GM18526 (cell line): Measurements from ENCODE around the gene SYTL3.

Experiments used
- POLR2A ChIP-seq: IDR thresholded peaks from 3 replicates; pipeline ENCODE4 v1.6.1; 2011; ENCODE audit not compliant: insufficient read length; ENCODE audit errors: extremely low read depth

Gene SYTL3

DNA sequence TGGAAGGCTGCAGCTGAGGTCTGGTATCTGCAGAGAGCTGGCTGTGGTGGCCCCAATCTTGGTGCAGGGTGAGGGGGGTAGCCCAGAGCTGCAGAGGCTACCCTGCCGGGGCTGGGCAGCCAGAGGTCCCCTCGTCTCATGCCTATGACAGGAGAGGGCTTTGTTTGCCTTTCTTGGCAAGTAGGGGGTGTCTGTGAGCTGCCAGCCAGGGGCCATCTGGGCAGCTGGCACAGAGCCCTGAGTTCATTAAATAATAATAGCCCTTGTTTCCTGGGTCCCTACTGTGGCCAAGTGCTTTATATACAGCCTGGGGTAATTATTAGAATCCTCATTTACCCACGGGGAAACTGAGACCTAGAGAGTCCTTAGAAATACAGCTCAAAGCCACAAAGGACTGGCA, 102.8 kb downstream of the SYTL3 start:
- TF ChIP-seq POLR2A = no peak

DNA sequence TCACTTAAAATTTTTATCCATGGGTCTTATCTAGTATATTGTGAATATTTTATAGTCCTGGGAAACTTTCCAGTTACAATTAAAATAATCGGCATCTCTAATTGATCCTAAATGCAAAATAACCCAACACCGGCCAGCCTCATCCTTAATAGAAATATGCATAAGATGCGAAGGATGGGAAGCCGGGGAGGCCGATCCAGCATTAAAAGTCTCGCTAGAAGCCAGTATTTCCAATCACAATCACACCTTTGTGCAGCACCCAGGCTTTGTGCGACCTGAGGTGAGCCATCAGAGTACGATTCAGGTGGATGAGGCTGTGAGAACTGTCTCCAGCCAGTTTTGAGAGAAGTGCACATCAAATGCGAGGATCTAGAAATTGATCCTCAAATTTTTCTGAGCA, 104.0 kb downstream of the SYTL3 start:
- no peak for TF ChIP-seq POLR2A

DNA sequence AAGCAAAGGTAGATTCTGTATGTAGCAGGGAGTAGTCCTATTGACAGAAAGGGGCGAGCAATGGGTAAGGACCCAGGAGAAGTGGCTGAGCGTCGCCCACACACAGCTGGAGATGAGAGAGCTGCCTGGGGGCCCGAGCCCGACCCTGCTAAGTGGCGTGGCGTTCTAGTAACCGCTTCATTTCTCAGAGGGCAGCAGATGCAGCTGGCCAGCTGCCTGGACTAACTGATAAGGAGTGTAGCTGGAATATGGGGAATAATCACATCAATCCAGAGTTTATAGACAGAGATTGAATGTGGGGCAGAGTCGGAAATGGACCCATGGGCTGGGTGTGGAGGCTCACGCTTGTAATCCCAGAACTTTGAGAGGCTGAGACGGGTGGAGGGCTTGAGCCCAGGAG, 104.9 kb downstream of the SYTL3 start:
- no peak for TF ChIP-seq POLR2A

DNA sequence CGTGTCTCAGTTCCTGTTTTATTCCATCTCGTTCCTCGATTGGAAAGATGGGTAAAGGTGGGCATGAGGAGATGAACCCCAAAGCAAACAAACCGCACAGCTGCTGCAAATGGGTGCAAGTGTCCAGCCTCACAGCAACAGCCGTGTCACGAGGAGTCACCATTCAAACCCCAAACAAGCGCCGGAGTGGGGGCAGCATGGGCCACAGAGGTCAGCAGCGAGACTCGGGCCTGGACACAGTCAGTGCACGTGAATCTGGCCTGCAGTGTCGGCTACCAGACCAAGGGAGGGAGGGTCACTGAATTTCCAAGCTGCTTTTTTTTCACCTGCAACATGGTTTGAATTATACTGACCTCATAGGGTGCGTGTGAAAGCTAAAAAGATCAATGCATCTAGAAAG, 105.8 kb downstream of the SYTL3 start:
- no peak for TF ChIP-seq POLR2A

- no peak for TF ChIP-seq POLR2A
Measured at GRCh38 chr6:158756126-158756525, 106.3 kb downstream of the SYTL3 start.

DNA sequence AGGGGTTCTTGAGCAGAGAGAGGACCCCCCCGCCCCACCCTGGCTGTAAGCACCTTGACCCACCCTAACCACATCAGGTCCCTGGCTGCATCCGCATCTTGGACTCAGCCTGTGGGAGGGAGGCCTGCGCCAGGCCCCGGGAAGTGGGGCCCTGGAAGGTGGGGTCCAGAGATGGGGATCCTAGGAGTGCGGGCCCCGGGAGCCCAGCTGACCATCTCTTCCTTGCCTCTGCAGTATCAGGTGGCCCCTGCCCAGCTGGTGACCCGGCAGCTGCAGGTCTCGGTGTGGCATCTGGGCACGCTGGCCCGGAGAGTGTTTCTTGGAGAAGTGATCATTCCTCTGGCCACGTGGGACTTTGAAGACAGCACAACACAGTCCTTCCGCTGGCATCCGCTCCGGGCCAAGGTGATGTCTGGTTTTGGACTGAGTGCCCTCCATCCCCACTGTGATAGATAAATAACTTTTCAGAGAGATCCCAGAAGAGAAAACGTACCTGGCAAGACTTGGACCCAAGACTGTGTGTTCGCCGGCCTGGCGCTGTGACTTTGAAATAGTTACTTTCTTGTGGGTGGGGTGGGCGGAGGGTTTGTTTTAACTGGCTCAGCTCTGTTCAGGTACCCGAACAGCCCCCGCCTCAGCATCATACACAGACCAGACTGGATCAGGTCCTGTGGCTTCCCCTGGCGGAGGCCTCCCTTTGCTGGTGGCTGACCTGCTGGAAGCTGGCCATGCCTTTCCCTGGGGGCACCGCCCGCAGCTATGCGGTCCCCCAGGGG, 107.3 kb downstream of the SYTL3 start:
- no peak for TF ChIP-seq POLR2A

GRCh38 chr6:158757753-158758090, 107.9 kb downstream of the SYTL3 start:
- TF ChIP-seq POLR2A = no peak

DNA sequence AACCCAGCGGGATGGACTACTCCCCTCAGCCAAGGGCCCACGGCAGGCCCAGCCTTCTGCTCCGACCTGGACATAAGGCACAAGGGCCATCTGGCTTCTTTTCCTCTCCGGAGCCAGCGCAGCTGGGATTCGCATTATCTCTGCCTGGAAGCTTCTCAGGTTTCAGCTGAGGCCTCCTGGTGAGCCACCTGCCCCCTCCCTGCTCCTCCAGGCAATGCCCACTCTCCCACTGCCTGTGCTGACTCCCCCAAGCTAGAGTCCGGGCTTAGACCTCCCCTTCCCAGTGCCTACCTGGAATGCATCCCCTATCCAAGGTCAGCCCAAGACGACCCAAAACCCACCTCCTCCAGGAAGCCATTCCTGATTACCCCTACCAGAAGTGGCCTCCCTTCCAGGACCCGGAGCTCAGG, 108.6 kb downstream of the SYTL3 start:
- TF ChIP-seq POLR2A = no peak

- TF ChIP-seq POLR2A = no peak
Measured at GRCh38 chr6:158758941-158759479, 109.2 kb downstream of the SYTL3 start.

- TF ChIP-seq POLR2A = no peak
Measured at GRCh38 chr6:158759966-158760617, 110.2 kb downstream of the SYTL3 start.

DNA sequence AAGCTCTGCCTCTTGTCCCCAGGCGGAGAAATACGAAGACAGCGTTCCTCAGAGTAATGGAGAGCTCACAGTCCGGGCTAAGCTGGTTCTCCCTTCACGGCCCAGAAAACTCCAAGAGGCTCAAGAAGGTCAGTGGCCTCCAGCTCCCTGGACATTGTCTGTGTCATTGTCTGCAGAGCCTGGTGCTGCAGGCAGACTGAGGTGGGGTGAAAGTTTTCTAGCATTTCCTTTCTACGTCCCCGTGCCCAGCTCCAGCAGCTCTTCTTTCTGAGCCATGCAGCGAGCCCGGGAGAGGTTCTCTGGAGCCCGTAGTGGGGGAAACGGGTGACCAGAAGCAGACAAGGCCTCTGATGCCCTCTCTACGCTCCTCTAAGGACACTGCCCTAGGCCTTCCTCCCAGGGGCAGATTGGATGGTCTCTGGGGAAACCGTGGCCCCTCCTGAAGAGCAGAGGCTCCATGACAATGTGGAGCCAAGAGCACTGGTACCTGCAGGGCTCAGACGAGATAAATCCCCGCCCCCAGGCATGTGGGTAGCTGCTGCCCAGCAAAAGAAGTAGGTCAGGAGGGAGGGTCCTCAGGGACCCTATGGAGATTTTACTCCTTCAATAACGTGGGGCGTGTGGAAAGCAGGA, 110.9 kb downstream of the SYTL3 start:
- no peak for TF ChIP-seq POLR2A

DNA sequence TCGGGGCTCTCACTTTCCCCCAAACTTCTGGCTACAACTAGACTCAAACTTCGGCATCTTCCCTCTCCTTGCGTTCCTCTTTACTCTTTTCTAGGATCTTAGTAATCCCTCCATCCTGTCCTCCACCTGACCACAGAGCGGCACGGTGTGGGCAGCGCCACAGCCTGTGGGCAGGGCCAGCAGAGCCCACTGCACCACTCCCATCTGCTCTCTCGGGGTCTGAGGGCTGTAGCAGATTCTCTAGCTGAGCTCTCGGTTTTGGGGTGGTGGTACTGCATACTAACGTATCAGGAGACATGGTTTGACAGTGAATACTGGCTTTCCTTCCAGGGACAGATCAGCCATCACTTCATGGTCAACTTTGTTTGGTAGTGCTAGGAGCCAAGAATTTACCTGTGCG, 111.9 kb downstream of the SYTL3 start:
- no peak for TF ChIP-seq POLR2A

- no peak for TF ChIP-seq POLR2A
Measured at GRCh38 chr6:158762787-158763433, 113.1 kb downstream of the SYTL3 start.

DNA sequence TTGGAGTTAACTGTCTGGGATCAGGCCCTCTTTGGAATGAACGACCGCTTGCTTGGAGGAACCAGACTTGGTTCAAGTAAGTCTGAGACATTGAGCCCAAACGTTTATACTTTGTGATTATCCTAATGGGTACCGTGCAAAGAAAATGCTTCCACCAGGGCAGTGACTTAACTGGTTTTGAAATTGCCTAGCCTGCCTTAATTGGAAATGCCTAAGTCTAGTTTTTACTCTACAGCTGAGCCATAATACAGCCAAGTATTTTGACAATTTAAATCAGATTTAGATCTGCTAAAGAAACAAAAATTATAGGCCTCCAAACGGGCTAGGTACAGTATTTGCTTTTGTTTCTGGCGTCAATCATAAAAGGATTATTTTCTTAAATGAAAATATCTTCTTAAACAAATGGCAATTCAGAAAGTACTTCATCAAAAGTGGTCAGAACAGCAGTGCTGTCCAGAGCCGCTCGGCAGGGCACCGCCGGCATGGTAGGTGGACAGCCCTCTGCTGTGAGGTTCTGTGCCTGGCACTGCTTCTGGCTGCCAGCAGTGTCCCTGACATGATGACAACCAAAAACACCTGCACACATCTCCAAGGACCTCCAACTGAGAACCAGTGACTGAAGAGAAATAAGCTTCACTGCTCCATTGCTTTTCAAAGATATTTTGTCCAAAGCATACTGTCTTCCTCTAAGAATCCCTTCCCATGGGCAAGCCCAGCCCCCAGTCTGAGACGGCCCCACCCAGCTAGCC, 113.8 kb downstream of the SYTL3 start:
- TF ChIP-seq POLR2A = no peak
